HEK293T (cell line): ENCODE results near the gene PDZD2.

Source experiments
- CTCF ChIA-PET: fragments of 350-600 bp; formaldehyde crosslinking; extraction: SDS; loops from one replicate; lab custom pipeline; 2021; ENCODE audit warnings: antibody characterized with exemption, inconsistent platforms; lab: Yijun Ruan, JAX
- POLR2A ChIA-PET: fragments of 350-600 bp; formaldehyde crosslinking; extraction: SDS; loops from one replicate; lab custom pipeline; 2020; ENCODE audit warnings: antibody characterized with exemption, inconsistent platforms; lab: Yijun Ruan, JAX
- DNase-seq: peaks from one replicate; pipeline ENCODE4 v3.0.0; 2012; ENCODE audit warnings: mixed read lengths; ENCODE audit errors: extremely low spot score
- ARNT ChIP-seq: fragments of 450-650 bp; IDR thresholded peaks from 2 replicates; pipeline ENCODE4 v1.6.1; 2017; ENCODE audit warnings: mild to moderate bottlenecking
- BHLHE40 ChIP-seq: fragments of 450-650 bp; IDR thresholded peaks from 2 replicates; pipeline ENCODE4 v1.6.1; 2016; ENCODE audit warnings: mild to moderate bottlenecking, moderate library complexity, borderline replicate concordance
- CTBP1 ChIP-seq: fragments of 450-650 bp; IDR thresholded peaks from 2 replicates; pipeline ENCODE4 v1.6.1; 2016; ENCODE audit warnings: borderline replicate concordance
- ELF4 ChIP-seq: fragments of 450-650 bp; IDR thresholded peaks from 2 replicates; pipeline ENCODE4 v1.6.1; 2017; ENCODE audit warnings: antibody characterized with exemption
- FOXA1 ChIP-seq: fragments of 450-650 bp; IDR thresholded peaks from 2 replicates; pipeline ENCODE4 v1.6.1; 2016; ENCODE audit warnings: mild to moderate bottlenecking
- FOXK2 ChIP-seq: fragments of 450-650 bp; IDR thresholded peaks from 2 replicates; pipeline ENCODE4 v1.6.1; 2016; ENCODE audit warnings: mild to moderate bottlenecking
- FOXM1 ChIP-seq: fragments of 450-650 bp; IDR thresholded peaks from 2 replicates; pipeline ENCODE4 v1.6.1; 2017; ENCODE audit warnings: mild to moderate bottlenecking, borderline replicate concordance
- HDGF ChIP-seq: fragments of 450-650 bp; IDR thresholded peaks from 2 replicates; pipeline ENCODE4 v1.6.1; 2017; ENCODE audit warnings: antibody characterized with exemption, borderline replicate concordance
- L3MBTL2 ChIP-seq: fragments of 450-650 bp; conservative IDR thresholded peaks from 2 replicates; pipeline ENCODE4 v1.6.1; 2016; ENCODE audit warnings: mild to moderate bottlenecking
- LEF1 ChIP-seq: fragments of 450-650 bp; IDR thresholded peaks from 2 replicates; pipeline ENCODE4 v1.6.1; 2017; ENCODE audit warnings: mild to moderate bottlenecking, borderline replicate concordance
- NFRKB ChIP-seq: fragments of 450-650 bp; IDR thresholded peaks from 2 replicates; pipeline ENCODE4 v1.6.1; 2016; ENCODE audit warnings: mild to moderate bottlenecking, moderate library complexity
- SP1 ChIP-seq: fragments of 450-650 bp; IDR thresholded peaks from 2 replicates; pipeline ENCODE4 v1.6.1; 2017
- SUZ12 ChIP-seq: fragments of 450-650 bp; IDR thresholded peaks from 2 replicates; pipeline ENCODE4 v1.6.1; 2016; ENCODE audit warnings: mild to moderate bottlenecking
- TARDBP ChIP-seq: fragments of 450-650 bp; IDR thresholded peaks from 2 replicates; pipeline ENCODE4 v1.6.1; 2016
- ZNF384 ChIP-seq: fragments of 450-650 bp; IDR thresholded peaks from 2 replicates; pipeline ENCODE4 v1.6.1; 2016
- TF ChIP-seq, protein P1 (sequence below): fragments of 450-650 bp; IDR thresholded peaks from 2 replicates; pipeline ENCODE4 v1.6.1; 2016

Gene PDZD2

DNA sequence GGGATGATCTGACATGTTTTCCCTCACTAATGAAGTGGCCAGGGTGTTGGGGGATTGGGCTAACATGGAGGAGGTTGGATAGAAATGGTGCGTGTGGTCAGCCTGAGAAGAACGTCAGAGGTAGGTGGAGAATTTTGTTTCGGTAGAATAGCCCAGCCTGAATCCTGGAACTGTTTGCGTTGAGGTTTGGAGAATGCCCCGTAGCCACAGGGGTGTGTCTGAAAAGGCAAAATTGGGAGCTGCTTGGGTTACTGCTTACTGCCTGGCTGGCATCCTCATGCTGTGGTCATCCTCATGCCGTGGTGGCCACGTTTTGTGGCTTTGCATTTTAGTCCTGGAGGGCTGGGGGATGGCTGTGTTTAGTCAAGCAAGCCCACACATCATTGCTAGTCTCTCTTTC lies 298.3 kb downstream of the PDZD2 start:
- ChIA-PET POLR2A (no interaction called here), CTCF (interaction anchor here (0.5 kb wide), 1 partner anchor 27 kb away, joined by 3 read pairs; no protein-coding TSS in a partner anchor)
- no peak for TF ChIP-seq SP1
- TF ChIP-seq ARNT, result no peak
- no peak for TF ChIP-seq BHLHE40
- no peak for TF ChIP-seq SUZ12
- TF ChIP-seq L3MBTL2, result no peak
- TF ChIP-seq ZNF384, result no peak
- no peak for TF ChIP-seq LEF1
- no peak for TF ChIP-seq ELF4
- no peak for TF ChIP-seq NFRKB
- TF ChIP-seq TARDBP, result no peak
- TF ChIP-seq HDGF, result no peak
- TF ChIP-seq CTBP1, result no peak
- no peak for TF ChIP-seq FOXA1
- no peak for DNase-seq

- DNase-seq, result no peak
- ChIA-PET CTCF (no interaction called here), POLR2A (no interaction called here)
- TF ChIP-seq SP1 (no peak), SUZ12 (no peak), ARNT (no peak), HDGF (no peak), FOXA1 (no peak), L3MBTL2 (no peak), FOXK2 (no peak), FOXM1 (no peak), TARDBP (no peak), CTBP1 (no peak), NFRKB (no peak), ELF4 (no peak)
- TF ChIP-seq, protein P1, sequence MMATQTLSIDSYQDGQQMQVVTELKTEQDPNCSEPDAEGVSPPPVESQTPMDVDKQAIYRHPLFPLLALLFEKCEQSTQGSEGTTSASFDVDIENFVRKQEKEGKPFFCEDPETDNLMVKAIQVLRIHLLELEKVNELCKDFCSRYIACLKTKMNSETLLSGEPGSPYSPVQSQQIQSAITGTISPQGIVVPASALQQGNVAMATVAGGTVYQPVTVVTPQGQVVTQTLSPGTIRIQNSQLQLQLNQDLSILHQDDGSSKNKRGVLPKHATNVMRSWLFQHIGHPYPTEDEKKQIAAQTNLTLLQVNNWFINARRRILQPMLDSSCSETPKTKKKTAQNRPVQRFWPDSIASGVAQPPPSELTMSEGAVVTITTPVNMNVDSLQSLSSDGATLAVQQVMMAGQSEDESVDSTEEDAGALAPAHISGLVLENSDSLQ, result no peak
These were observed 298.8 kb downstream of the PDZD2 start for GRCh38 chr5:31937703-31938102.

- DNase-seq, result no peak
- POLR2A ChIA-PET, result no interaction called here
- no peak for TF ChIP-seq ELF4
- no peak for TF ChIP-seq ZNF384
- CTCF ChIA-PET, result no interaction called here
These were observed 300.2 kb downstream of the PDZD2 start for GRCh38 chr5:31939151-31939550.

- CTCF ChIA-PET, result no interaction called here
- TF ChIP-seq NFRKB (no peak), FOXA1 (no peak)
- POLR2A ChIA-PET, result no interaction called here
These were observed 302.3 kb downstream of the PDZD2 start for GRCh38 chr5:31941151-31941755.

GRCh38 chr5:31942546-31942945 lies 303.6 kb downstream of the PDZD2 start:
- POLR2A ChIA-PET, result no interaction called here
- CTCF ChIA-PET, result no interaction called here
- DNase-seq, result no peak
- TF ChIP-seq, protein P1, result no peak
- TF ChIP-seq SUZ12 (no peak), L3MBTL2 (no peak), SP1 (no peak), ARNT (no peak), ZNF384 (no peak), HDGF (no peak), BHLHE40 (no peak), FOXA1 (no peak), NFRKB (no peak), FOXM1 (no peak), FOXK2 (no peak), TARDBP (no peak), ELF4 (no peak), LEF1 (no peak), CTBP1 (no peak)

More at GRCh38 chr5:31941151-31941755, 302.3 kb downstream of the PDZD2 start:
- DNase-seq, result no peak

GRCh38 chr5:31944684-31945445 lies 305.9 kb downstream of the PDZD2 start:
- CTCF ChIA-PET, result no interaction called here
- DNase-seq, result no peak
- POLR2A ChIA-PET, result no interaction called here
- TF ChIP-seq HDGF (no peak), ELF4 (no peak)
- TF ChIP-seq, protein P1, result no peak

GRCh38 chr5:31948006-31948405 lies 309.1 kb downstream of the PDZD2 start:
- no peak for DNase-seq
- ChIA-PET CTCF (no interaction called here), POLR2A (no interaction called here)
- no peak for TF ChIP-seq FOXM1
- TF ChIP-seq NFRKB, result no peak
- TF ChIP-seq, protein P1, result no peak
- no peak for TF ChIP-seq ZNF384
- no peak for TF ChIP-seq HDGF
- no peak for TF ChIP-seq SUZ12
- TF ChIP-seq ELF4, result no peak
- TF ChIP-seq BHLHE40, result no peak
